OCI-LY7 (cell line): Measurements from ENCODE around the gene C4orf50.

Experiments used
- CTCF ChIP-seq: fragments of 200-600 bp; sonication (generic); conservative IDR thresholded peaks from 2 replicates; pipeline ENCODE4 v1.5.1; 2014; ENCODE audit warnings: mild to moderate bottlenecking, antibody characterized with exemption, low read length, moderate library complexity, mixed read lengths
- EZH2phosphoT487 ChIP-seq: fragments of 200-600 bp; sonication (generic); IDR thresholded peaks from 2 replicates; pipeline ENCODE4 v1.6.1; 2018; ENCODE audit warnings: low read depth, borderline replicate concordance, mild to moderate bottlenecking, mixed run types, antibody characterized with exemption, low read length, moderate library complexity, mixed read lengths

- TF ChIP-seq CTCF (no peak), EZH2phosphoT487 (no peak)
These were observed 118.3 kb downstream of the C4orf50 start for GRCh38 chr4:5899881-5900280.
